GM12873 (cell line): ENCODE measurements around the gene IQCC.

Experiments used
- CTCF ChIP-seq: IDR thresholded peaks from 2 replicates; pipeline ENCODE4 v1.5.1; 2012; ENCODE audit warnings: low read depth, mild to moderate bottlenecking, moderate library complexity, low read length, control low read depth; ENCODE audit not compliant: insufficient read depth; ENCODE audit errors: missing control alignments

The IQCC gene

GRCh38 chr1:32179443-32180185 lies 25.9 kb upstream of the IQCC start, which contains the start of gene TXLNA:
Gene TXLNA (plus strand): TSS chr1:32179675. CDS start chr1:32180346, 671 bp downstream.
- TF ChIP-seq CTCF: no peak

DNA sequence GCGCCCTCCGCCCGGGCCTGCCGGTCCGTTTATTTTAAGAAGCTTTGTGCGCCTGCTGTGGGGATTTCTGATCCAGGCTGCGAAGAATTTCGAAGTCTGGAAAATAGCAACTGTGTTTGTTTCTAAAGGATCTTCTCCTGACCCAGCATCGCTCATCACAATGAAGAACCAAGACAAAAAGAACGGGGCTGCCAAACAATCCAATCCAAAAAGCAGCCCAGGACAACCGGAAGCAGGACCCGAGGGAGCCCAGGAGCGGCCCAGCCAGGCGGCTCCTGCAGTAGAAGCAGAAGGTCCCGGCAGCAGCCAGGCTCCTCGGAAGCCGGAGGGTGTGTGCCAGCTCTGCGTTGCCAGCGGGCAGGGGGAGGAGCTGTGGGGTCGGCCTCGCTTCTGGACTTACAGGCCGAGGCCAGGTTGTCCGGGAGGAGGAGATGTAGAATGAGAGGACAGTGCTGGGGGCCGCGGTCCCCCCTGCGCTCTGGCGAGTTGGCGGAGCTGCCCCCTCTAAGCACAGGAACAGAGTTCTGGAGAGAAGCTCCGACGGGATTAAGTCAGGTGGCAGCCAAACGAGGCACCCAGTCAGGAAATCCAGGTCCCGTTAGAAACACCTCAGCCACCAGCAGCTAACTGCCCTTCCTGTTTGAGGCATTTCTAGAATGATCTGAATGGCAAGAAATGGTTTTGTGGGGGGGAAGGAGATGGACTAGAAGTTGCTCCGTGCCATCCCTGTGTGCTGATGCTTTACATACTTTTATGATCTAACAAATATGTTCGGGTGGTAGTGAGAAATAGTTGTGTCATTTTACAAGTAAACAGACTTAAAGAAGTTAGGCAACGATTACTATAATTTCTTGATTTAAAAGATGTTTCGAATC lies 25.0 kb upstream of the IQCC start:
- no peak for TF ChIP-seq CTCF

DNA sequence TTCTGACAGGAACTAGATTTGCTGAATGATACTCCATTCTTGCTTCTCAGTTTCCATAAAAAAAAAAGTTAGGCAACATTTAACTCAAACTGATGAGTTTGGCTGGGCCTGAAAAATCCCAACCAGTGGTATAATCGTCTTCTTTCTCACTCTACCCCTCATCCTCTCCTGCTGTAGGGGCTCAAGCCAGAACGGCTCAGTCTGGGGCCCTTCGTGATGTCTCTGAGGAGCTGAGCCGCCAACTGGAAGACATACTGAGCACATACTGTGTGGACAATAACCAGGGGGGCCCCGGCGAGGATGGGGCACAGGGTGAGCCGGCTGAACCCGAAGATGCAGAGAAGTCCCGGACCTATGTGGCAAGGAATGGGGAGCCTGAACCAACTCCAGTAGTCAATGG lies 24.4 kb upstream of the IQCC start:
- no peak for TF ChIP-seq CTCF

DNA sequence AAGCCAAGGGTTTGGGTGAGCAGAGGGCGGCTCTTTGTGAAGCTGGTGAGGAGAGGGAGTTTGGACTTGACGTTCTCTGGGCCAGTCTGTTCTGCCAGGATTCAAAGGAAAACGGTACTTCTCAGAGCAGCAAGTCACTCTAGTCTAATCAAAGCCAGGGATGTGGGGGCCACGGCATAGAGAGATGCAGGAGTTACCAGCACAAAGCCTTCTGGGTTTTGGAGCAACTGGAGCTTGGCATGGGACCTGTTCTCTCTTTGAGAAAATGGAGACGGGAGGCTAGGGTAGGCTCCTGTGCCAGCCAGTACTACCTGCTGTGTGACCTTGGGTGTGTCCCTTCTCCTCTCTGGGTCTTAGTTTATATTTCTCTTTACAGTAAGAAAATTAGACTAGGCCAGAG lies 23.9 kb upstream of the IQCC start:
- TF ChIP-seq CTCF: no peak

- TF ChIP-seq CTCF: no peak
Observed at GRCh38 chr1:32182060-32182459, 23.4 kb upstream of the IQCC start.

- TF ChIP-seq CTCF: no peak
Observed at GRCh38 chr1:32184650-32185049, 20.8 kb upstream of the IQCC start.

- TF ChIP-seq CTCF: no peak
Observed at GRCh38 chr1:32186077-32186476, 19.4 kb upstream of the IQCC start.
